Measurements from ENCODE around the gene RFX8.

GRCh38 chr2:101464841-101465240 lies 10.1 kb downstream of the RFX8 start:
- TF ChIP-seq, protein P1, sequence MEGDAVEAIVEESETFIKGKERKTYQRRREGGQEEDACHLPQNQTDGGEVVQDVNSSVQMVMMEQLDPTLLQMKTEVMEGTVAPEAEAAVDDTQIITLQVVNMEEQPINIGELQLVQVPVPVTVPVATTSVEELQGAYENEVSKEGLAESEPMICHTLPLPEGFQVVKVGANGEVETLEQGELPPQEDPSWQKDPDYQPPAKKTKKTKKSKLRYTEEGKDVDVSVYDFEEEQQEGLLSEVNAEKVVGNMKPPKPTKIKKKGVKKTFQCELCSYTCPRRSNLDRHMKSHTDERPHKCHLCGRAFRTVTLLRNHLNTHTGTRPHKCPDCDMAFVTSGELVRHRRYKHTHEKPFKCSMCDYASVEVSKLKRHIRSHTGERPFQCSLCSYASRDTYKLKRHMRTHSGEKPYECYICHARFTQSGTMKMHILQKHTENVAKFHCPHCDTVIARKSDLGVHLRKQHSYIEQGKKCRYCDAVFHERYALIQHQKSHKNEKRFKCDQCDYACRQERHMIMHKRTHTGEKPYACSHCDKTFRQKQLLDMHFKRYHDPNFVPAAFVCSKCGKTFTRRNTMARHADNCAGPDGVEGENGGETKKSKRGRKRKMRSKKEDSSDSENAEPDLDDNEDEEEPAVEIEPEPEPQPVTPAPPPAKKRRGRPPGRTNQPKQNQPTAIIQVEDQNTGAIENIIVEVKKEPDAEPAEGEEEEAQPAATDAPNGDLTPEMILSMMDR (conservative IDR thresholded peaks at IDR 0.05; ENCODE audit: low read length) = no peak
- no peak for TF ChIP-seq EZH2phosphoT487 (IDR thresholded peaks at IDR 0.05; ENCODE audit: borderline replicate concordance)
